Smooth muscle cell of the brain vasculature (primary cell): ENCODE results near the gene PACRG.
A peak's percentile ranks its signal among the peaks of the same experiment; 100 is the strongest.

ENCODE experiments used
- DNase-seq: peaks from one replicate; pipeline ENCODE4 v3.0.0-alpha.2; 2012; ENCODE audit warnings: low read depth, low spot score

PACRG gene

DNA sequence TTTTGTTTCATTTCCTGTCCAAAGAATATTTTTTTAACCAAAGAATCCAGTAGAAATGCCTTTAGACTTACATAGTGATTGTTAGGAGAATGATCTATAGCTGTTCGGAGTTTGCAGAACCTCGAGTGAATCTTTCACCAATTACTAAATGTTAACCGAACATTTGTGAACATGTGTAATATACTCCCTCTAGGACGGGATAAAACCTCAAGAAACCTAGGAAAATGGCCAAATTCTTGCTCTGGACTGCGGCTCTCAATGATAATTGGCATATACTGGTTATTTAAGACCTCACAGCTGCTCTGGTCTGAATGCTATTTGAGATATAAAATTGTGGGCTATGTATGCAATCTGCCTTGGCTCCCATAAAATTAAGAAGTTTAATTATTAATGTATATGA, 137.1 kb downstream of the PACRG start:
- DNase-seq, result no peak

GRCh38 chr6:162866656-162867055, 138.9 kb downstream of the PACRG start:
- no peak for DNase-seq

DNA sequence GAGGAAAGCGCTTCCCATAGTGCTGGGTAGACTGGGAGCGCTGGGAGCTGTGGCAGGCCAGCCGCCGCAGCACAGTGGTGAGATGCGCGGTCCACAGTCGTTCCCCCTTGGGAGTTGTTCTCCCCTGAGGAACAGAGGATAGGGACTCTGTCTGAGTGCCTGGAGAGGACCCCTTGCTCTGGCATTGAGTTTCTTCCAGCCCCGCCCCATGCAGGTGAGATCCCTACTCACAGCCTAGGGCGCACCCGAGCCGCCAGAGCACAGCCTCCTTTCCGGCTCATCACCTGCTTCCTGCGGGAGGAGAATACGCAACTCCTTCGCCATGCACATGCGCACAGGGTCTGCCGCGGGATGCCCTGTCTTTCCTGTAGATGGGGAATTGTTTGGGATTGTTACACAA, 140.6 kb downstream of the PACRG start:
- DNase-seq, result no peak

DNA sequence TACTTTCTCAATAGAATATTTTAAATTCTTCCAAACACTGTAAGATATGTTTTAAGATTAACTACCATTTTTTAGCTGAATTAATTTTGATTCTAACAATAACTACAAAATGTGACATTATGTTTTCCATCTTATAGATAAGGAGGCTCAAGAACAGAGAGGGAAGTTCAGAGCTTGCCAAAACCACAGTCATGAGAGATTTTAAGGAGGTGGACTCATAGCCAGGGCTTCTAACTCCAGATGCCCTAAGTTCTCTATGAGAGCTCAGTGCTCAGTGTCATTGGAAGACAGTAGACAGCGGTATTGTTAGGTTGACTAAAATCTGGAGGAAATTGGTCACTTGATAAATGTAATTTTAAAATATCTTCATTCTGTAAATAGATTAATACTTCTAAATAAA, 144.2 kb downstream of the PACRG start:
- no peak for DNase-seq

- no peak for DNase-seq
Measured at GRCh38 chr6:162873537-162873936, 145.8 kb downstream of the PACRG start.

GRCh38 chr6:162875070-162875469, 147.3 kb downstream of the PACRG start:
- DNase-seq, result no peak

DNA sequence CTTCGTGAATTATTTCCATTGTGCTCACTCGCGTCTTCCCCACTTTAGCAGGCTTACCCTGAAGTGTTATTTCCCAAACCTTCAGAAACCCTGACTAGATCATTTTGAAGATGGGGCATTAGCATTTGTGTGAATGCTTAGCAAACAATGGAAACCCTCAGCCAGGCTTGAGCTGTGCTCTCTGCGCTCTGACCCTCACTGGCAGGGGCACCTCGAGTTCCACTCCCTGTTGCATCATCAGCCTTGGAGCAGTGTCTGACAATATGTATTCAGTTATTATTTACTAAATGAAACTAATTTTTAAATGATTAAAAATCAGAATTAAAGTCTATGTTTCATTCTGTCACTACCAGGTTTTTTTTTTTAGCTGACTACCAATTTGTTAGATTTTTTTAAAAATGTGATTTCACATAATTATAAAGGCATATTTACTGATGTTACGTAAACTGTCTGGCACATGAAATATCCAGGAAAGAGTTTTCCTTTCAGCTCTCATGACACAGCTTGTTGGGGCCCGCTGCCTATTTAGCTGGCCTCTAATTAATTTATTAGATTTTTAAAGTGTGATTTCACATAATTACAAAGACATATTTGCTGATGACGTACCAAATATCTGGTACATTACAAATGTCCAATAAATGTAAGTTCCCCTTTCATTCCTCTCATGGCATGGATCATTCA, 155.2 kb downstream of the PACRG start:
- no peak for DNase-seq

DNA sequence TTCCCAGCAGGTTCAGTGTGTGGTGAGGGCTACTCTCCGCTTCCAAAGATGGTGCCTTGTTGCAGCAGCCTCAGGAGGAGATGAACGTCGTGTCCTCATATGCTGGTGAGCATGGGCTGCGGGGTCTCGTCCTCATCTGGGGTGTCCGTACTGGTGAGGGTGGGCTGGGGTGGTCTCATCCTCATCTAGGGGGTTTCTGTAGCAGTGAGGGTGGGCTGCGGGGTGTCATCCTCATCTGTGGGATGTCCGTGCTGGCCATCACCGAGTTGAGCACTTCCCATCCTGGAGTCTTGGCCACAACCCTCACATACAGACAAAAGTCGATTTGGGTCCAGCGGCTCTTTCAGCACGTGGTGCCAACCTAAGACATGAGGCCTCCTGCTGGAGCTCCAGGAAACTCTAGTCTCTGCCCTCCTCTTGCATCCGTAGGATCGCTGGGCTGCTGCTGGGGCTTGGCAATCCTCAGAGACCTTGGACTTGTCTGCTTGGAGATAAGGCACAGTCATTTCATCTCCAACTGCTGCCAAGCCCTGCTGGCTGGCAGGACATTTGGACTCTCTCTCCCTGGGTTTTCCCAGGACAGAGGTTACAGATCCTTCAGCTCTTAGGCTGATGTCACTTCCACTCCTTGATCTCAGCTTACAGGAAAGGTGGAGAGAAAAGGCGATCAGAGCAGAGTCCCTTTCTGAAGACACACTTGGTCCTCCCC, 160.4 kb downstream of the PACRG start:
- DNase-seq, result no peak

DNA sequence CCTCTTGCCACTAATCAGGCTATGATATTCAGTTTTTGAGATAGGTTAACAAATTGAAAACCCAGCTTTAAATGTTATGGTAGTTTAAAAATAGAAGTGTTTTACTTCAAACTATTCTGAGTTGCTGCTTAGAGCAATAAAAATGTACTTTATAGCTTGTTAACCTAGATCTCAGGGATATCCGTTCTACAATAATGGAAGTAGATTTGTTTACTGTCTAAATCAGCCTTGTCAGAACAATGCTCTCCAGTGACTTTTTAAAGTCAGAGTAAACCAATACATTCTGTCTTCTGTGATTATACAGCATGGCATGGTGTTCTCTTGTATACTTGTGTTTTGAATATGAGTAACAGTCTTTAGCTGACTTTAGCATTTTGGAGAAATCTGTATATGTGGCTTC, 161.5 kb downstream of the PACRG start:
- no peak for DNase-seq

DNA sequence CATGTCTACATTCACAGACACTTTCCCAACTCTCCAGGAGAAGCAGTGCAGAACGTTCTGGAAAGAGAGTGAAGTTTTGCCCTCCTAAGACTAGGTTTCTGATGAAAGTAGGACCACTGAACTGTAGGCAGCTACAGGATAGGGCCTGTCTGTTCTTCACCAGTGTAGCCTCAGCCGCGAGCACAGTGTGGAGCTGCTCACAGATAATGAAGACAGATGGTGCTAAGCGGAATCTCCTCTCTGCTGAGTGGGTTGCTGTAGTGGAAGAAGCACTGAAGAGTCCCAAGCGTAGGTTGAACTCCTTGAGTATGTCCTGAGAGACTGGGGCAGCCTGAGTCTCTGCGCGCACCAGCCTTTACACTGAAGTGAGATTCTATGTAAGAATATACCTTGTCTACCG, 170.2 kb downstream of the PACRG start:
- no peak for DNase-seq

GRCh38 chr6:162899148-162899547, 171.4 kb downstream of the PACRG start:
- no peak for DNase-seq

GRCh38 chr6:162900503-162900902, 172.7 kb downstream of the PACRG start:
- DNase-seq, result no peak

- DNase-seq, result no peak
Measured at GRCh38 chr6:162904069-162904663, 176.4 kb downstream of the PACRG start.

DNA sequence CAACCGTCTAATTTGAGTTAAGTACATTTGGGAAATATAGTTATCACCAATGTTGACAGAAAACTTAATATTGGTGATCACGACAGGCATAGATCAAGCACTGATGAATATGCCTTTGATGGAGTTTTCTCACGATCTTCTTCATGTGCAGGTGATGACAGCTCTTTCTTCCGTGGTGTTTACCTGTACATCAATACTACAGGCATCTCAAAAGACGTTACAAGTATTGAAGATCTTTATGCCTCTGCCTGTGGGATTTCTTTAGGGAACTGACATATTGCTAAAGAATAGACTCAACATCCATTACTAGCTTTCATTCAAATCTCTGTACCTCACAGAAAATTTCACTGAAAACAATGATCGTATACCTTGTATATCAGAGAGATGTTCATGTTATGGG, 178.7 kb downstream of the PACRG start:
- no peak for DNase-seq

DNA sequence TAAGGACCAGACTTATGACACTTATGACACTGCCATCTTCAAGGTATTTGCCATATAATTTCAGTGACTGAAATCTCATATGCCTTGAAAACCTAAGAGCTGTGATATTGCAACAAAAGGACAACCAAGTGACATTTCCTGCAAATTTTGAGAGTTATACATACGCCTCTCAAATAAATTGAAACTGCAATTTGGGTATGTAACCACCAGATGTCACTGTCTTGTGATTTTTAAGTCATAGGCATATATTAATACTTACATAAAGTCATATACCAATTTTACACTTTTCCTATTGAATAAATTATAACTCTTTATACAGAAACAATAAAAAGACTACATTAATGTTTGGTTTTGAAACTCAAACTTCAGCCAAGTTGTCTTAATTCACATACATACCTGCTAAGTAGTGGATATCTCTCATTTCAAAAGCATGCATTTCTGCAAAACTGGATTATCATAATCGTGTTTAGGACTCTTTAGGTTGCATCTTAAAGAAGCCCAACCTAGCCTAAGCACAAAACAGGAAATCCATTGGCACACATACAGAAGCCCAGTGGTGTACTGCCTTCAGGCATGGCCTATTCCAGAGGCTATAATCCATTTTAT, 180.2 kb downstream of the PACRG start:
- DNase-seq, result no peak

DNA sequence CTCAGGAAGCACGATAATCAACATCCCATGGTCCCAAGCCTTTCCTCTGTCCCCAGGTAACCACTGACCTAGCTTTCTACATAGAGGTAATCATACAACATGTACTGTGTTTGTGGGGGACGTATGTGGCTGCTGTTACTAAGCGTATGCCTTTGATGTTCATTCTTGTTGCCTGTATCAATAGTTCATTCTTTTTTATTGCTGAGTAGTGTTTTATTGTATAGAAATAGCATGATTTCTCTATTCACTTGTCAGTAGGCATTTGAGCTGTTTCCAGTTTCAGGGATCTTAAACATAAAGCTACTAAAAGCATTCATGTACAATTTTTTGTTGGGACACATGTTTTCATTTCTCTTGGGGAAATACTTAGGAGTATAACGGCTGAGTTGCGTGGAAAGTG, 185.4 kb downstream of the PACRG start:
- no peak for DNase-seq

DNA sequence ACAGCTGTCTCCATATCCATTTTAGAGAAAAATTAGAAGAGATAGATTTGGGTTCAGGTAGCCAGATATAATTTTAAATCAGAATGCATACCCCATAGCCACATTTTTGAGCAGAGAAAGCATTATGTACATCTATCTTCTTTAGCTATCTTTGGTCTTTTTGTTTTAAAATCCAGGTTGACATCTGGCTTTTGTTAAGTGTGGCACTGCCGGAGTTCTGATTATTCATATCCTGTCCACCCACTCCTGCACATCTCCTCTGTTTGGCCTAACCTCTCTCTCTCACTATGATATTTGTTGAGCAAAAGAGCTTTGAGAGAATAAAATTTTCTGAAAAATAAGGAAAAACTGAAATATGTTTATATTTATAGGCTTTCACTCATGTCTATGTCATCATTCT, 189.7 kb downstream of the PACRG start:
- peak; percentile 33 for DNase-seq

GRCh38 chr6:162921062-162921461, 193.3 kb downstream of the PACRG start:
- DNase-seq, result no peak

DNA sequence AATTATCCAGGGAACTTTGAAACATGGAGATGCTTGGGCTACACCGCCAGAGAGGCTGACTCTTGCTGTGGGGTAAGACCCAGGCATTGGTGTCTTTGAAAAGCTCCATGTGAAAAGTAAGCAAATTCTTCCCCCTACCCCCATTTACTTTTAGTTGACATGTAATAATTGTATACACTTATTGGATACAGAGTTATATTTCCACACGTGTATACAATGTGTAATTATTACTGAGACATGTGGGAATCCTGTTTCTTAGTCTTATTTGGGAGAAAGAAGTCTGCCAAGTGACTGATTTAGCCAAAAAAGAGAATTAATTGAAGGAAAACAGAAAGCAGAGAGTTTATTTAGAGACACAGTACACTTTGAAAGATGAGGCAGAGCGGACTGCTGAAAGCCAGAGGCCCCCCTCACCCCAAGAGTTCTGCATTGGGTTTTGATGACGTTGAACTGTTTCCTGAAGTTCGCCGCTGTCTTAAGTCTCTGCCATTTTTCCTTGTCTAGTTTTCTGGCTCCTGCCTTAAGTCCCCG, 193.8 kb downstream of the PACRG start:
- DNase-seq, result no peak

DNA sequence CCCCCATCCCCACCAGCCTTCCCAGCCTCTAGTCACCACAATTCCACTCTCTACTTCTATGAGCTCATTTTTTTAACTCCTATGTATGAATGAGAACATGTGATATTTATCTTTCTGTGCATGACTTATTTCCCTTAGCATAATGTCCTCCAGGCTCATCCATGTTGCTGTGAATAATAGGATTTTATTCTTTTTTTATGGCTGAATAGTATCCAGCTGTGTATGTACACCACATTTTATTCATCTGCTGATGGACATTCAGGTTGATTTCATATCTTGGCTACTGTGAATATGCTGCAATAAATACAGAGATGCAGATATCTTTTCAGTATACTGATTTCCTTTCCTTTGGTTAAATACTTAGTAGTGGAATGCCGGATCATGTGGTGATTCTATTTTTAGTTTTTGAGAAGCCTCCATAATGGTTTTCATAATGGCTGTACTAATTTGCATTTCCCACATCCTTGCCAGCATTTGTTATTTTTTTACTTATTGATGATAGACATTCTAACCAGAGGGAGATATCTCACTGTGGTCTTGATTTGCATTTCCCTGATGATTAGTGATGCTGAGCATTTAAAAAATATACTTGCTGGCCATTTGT, 194.9 kb downstream of the PACRG start:
- DNase-seq, result no peak

DNA sequence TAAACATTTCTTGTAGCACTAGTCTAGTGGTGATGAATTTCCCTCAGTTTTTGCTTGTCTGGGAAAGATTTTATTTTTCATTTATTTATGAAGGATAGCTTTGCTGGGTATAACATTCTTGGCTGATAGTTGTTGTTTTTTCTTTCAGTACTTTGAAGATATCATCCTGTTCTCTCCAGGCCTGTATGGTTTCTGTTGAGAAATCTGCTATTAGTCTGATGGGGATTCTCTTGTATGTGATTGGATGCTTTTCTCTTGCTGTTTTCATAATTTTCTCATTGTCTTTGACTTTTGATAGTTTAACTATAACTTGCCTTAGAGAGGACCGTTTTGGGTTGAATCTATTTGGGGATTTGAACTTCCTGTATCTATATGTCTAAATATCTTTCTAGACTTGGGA, 207.1 kb downstream of the PACRG start:
- DNase-seq, result no peak

GRCh38 chr6:162940426-162940825, 212.7 kb downstream of the PACRG start:
- no peak for DNase-seq
